Stimulated activated CD4-positive, alpha-beta T cell treated with anti-CD3 and anti-CD28 coated beads, Interleukin-12 subunit alpha, Interleukin-12 subunit beta, amount 100 ng/mL, for 24 hours (primary cell): ENCODE measurements around the gene OAF.
"Not testable (repeated sequence)": the region's sequence is repeated elsewhere in the genome, so short reads cannot be mapped to it uniquely, and the experiment has no call there.

Experiments used
- DNase-seq, 2 experiments: peaks; one replicate each; pipeline ENCODE4 v3.0.0-alpha.2; 2020; ENCODE audit warnings: low read depth in 2 of 2

Gene OAF

DNA sequence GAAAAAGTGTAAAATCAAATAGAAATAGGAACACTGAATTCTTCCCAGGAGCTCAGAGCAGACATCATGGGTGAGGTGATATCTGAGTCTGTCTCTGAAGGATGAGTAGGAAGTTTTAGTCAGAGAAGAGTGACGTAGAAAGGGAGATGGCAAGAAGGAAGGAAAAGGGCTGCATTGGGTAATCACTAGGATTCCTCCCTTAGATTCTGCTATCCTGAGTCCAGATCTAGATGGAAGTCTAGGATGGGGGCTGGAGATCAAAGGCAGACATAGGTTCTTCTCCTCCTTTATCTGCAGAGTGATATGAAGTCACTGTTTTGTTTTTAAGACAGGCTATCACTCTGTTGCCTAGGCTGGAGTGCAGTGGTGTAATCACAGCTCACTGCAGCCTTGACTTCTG, 59.6 kb downstream of the OAF start:
- no peak for DNase-seq

DNA sequence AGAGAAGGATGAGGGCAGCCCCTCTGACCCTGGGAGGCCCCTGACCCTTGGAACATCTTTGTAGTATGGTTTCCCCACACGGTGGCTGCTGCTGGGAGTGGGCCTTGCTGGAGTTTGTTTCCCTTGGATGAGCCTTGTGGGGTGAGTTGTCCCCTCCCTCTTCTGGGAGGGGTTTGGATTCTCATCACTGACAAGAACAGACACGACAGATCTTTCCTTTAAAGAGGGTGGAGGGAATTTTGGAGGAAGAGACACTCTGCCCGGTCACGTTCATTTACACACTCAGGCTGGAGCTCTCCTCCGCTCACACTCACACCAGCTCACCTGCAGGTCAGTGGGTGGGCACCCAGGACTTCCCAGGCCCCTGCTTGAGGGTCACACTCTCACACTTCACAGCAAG, 60.8 kb downstream of the OAF start:
- DNase-seq: no peak

DNA sequence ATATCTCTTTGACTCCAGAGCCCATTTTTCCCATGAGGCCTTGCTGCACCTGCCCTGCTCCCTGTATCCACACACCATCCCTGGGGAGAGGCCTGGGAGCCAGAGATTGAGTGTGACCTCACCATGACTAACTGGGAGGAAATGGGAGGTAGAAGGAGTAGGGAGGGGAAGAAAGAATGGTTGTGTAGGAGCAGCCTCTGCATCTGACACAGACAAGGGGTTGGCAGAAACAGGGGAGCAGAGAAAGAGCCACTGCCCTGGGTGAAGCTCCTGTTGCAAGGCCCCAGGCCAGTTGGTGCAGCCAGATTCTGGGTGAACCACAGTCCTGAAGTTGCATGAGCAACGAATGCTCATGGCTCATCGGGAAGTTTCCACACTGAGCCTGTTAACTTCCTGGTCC, 61.5 kb downstream of the OAF start:
- DNase-seq: no peak

DNA sequence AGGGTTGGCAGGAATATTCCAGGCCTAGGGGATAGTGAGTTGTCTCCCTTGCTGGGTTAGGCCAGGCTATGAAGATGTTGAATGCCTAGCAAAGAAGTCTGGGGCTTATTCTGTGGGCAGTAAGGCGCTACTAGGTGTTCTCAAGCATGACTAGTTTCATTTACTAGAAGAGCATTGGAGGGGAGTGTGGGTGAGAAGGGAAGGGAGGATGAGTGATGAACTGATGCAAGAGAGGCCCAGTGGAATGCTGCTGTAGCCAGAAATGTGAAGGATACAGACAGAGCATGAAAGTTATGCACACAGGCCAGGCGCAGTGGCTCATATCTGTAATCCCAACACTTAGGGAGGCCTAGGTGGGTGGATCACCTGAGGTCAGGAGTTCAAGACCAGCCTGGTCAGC, 62.6 kb downstream of the OAF start:
- no peak for DNase-seq

DNA sequence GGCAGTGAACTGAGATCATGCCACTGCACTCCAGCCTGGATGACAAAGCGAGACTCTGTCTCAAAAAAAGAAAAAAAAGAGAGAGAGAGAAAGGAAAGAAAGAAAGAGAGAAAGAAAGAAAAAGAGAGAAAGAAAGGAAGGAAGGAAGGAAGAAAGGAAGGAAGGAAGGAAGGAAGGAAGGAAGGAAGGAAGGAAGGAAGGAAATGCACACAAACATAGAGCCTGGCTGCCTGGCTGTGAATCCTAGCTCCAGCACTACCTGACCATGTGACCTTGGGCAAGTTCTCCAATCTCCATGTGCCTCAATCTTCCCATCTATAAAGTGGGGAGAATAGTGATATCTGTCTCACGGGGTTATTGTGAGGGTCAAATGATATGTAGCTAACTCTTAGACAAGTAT, 63.1 kb downstream of the OAF start:
- DNase-seq: not testable (repeated sequence)

DNA sequence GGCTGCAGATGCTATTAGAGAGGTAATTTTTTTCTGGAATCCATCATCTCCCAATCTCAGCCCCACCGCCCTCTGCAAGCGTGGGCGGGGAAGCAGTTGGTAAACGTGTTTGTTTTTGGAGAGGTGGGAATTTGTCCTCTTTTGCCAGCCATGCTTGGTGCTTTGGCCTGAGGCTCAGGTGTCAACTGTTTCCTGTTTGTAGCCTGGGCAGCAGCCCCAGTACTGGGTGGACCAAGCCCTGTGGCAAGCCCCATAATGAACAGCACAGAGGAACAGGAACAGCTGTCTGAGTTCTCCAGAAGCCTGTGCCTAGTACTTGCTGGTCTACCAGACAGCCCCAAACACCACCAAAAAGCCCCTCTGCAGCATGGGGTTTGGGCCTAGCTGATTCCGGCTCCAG, 68.7 kb downstream of the OAF start:
- no peak for DNase-seq
